Suprapubic skin (tissue), 3 donors: Measurements from ENCODE around the gene MAIP1.
"Not testable (repeated sequence)": the region's sequence is repeated elsewhere in the genome, so short reads cannot be mapped to it uniquely, and the experiment has no call there.

Experiments
- CTCF ChIP-seq, 2 donors: fragments of 200-600 bp in 1 of 2; fragments of 450-650 bp in 1 of 2; sonication (generic) in 1 of 2; IDR thresholded peaks; one replicate each; pipeline ENCODE4 v1.5.1; 2016 to 2019; ENCODE audit warnings: antibody characterized with exemption in 2 of 2, mild to moderate bottlenecking in 1 of 2, moderate library complexity in 1 of 2
- POLR2AphosphoS5 ChIP-seq, 3 donors: sonication (generic); formaldehyde crosslinking; IDR thresholded peaks; one replicate each; pipeline ENCODE4 v1.6.1; 2017; ENCODE audit warnings: antibody characterized with exemption in 3 of 3

GRCh38 chr2:199912553-199913114 is 42.7 kb upstream of the MAIP1 start:
- TF ChIP-seq CTCF, POLR2AphosphoS5 (IDR thresholded peaks at IDR 0.05): not testable (repeated sequence)
